Stomach (tissue), 4 donors: ENCODE data around the gene IL1RAPL2.

Experiments
- EP300 ChIP-seq: sonication (generic); formaldehyde crosslinking; IDR thresholded peaks from one replicate; pipeline ENCODE4 v1.6.1; 2017; ENCODE audit warnings: antibody characterized with exemption
- POLR2A ChIP-seq, 4 donors: fragments of 450-650 bp; IDR thresholded peaks; one replicate each; pipeline ENCODE4 v1.6.1; 2016; ENCODE audit warnings: antibody characterized with exemption in 4 of 4, control low read depth in 2 of 4, mild to moderate bottlenecking in 1 of 4, moderate library complexity in 1 of 4
- POLR2AphosphoS5 ChIP-seq, 3 donors: sonication (generic); formaldehyde crosslinking; IDR thresholded peaks; one replicate each; pipeline ENCODE4 v1.6.1; 2016; ENCODE audit warnings: antibody characterized with exemption in 3 of 3
- TF ChIP-seq, protein P1 (sequence below), 7 experiments: fragments of 450-650 bp in 4 of 7; fragments of 200-600 bp in 3 of 7; sonication (generic) in 3 of 7; IDR thresholded peaks; one replicate each; pipeline ENCODE4 v1.5.1; 2016 to 2019; ENCODE audit warnings: antibody characterized with exemption in 7 of 7, control low read depth in 2 of 7, mild to moderate bottlenecking in 1 of 7

DNA sequence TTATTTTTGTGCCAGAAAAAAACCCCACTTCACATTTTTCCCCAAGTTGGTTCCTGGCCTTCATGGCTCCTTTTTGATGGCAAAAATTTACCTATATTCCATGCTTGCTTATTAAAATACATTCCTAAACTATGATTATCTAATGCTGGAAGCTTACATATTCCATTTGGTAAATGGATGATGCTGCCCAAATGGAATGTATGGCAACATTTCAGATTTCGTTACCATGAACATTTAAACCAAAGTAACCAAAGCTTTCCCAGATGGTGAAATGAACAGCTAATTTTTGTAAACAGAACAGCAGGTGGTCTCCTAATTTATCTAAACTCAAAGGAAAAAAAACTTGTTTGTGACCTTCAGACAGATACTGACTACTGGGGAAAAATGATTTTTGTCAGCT, 765.2 kb downstream of the IL1RAPL2 start:
- TF ChIP-seq, protein P1, sequence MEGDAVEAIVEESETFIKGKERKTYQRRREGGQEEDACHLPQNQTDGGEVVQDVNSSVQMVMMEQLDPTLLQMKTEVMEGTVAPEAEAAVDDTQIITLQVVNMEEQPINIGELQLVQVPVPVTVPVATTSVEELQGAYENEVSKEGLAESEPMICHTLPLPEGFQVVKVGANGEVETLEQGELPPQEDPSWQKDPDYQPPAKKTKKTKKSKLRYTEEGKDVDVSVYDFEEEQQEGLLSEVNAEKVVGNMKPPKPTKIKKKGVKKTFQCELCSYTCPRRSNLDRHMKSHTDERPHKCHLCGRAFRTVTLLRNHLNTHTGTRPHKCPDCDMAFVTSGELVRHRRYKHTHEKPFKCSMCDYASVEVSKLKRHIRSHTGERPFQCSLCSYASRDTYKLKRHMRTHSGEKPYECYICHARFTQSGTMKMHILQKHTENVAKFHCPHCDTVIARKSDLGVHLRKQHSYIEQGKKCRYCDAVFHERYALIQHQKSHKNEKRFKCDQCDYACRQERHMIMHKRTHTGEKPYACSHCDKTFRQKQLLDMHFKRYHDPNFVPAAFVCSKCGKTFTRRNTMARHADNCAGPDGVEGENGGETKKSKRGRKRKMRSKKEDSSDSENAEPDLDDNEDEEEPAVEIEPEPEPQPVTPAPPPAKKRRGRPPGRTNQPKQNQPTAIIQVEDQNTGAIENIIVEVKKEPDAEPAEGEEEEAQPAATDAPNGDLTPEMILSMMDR (IDR thresholded peaks at IDR 0.05): no peak
- TF ChIP-seq EP300 (no peak), POLR2A (IDR thresholded peaks at IDR 0.05) (no peak), POLR2AphosphoS5 (IDR thresholded peaks at IDR 0.05) (no peak)
